Neural crest cell (in vitro differentiated cells): ENCODE data around the gene HAUS7. TPM values are rescaled to one million over a fixed set of nuclear protein-coding genes. Genes with fewer than 3 reads are reported as not detected.

Experiments
- DNase-seq: peaks from one replicate; pipeline ENCODE4 v3.0.0; 2021; ENCODE audit warnings: low read depth, mixed read lengths, low spot score
- H3K27ac Mint-ChIP-seq: one replicate; pipeline ENCODE4 v1.8.0; 2021; ENCODE audit warnings: mild to moderate bottlenecking, mixed read lengths; ENCODE audit not compliant: unreplicated experiment
- H3K27me3 Mint-ChIP-seq: 2 replicates; pipeline ENCODE4 v1.8.0; 2021; ENCODE audit warnings: low read depth, mild to moderate bottlenecking, mixed read lengths
- H3K36me3 Mint-ChIP-seq: 2 replicates; pipeline ENCODE4 v1.8.0; 2021; ENCODE audit warnings: low read depth, mild to moderate bottlenecking, mixed read lengths
- H3K4me1 Mint-ChIP-seq: 2 replicates; pipeline ENCODE4 v1.8.0; 2021; ENCODE audit warnings: mixed read lengths
- H3K4me3 Mint-ChIP-seq: one replicate; pipeline ENCODE4 v1.8.0; 2021; ENCODE audit warnings: mild to moderate bottlenecking, mixed read lengths
- H3K9me3 Mint-ChIP-seq: 2 replicates; pipeline ENCODE4 v1.8.0; 2021; ENCODE audit warnings: mixed read lengths
- CTCF ChIP-seq: fragments of 200-600 bp; sonication (generic); conservative IDR thresholded peaks from 2 replicates; pipeline ENCODE4 v1.5.0; 2021; ENCODE audit warnings: antibody characterized with exemption, mild to moderate bottlenecking
- total RNA-seq: library from RNA; stranded (reverse); gene quantifications from 2 replicates; pipeline ENCODE4 v1.2.1, GENCODE V29; 2021

The HAUS7 gene
- total RNA-seq, 1 donor from 2014 or later: 58.8 TPM

- Mint-ChIP-seq H3K36me3 (peaks cover 2% of the 10 kb centered on the region), H3K9me3 (no peaks in the 10 kb centered on the region), H3K27me3 (no peaks in the 10 kb centered on the region), H3K27ac (no peak overlapping the region), H3K4me3 (no peak overlapping the region), H3K4me1 (peaks cover 4% of the 10 kb centered on the region)
- no peak for DNase-seq
- TF ChIP-seq CTCF: no peak
Observed at GRCh38 chrX:153450949-153451277, 19.5 kb downstream of the HAUS7 start.

- Mint-ChIP-seq H3K4me3 (no peak overlapping the region), H3K9me3 (no peaks in the 10 kb centered on the region), H3K27me3 (no peaks in the 10 kb centered on the region), H3K36me3 (peaks cover 2% of the 10 kb centered on the region), H3K27ac (no peak overlapping the region), H3K4me1 (peaks cover 4% of the 10 kb centered on the region)
- no peak for TF ChIP-seq CTCF
- DNase-seq: no peak
Observed at GRCh38 chrX:153450114-153450948, 20.0 kb downstream of the HAUS7 start.

- H3K4me1 Mint-ChIP-seq: peaks cover 4% of the 10 kb centered on the region
- no peaks in the 10 kb centered on the region for H3K9me3 Mint-ChIP-seq
- no peak for DNase-seq
- H3K27ac Mint-ChIP-seq: no peak overlapping the region
- no peaks in the 10 kb centered on the region for H3K27me3 Mint-ChIP-seq
- H3K36me3 Mint-ChIP-seq: peaks cover 2% of the 10 kb centered on the region
- no peak overlapping the region for H3K4me3 Mint-ChIP-seq
- TF ChIP-seq CTCF: no peak
Observed at GRCh38 chrX:153449368-153450113, 20.8 kb downstream of the HAUS7 start.

- TF ChIP-seq CTCF: no peak
- no peaks in the 10 kb centered on the region for H3K9me3 Mint-ChIP-seq
- peaks cover 4% of the 10 kb centered on the region for H3K4me1 Mint-ChIP-seq
- H3K27me3 Mint-ChIP-seq: no peaks in the 10 kb centered on the region
- peaks cover 2% of the 10 kb centered on the region for H3K36me3 Mint-ChIP-seq
- no peak overlapping the region for H3K4me3 Mint-ChIP-seq
- no peak for DNase-seq
- H3K27ac Mint-ChIP-seq: no peak overlapping the region
Observed at GRCh38 chrX:153448556-153449367, 21.6 kb downstream of the HAUS7 start.

- Mint-ChIP-seq H3K36me3 (no peaks in the 10 kb centered on the region), H3K4me3 (no peak overlapping the region), H3K4me1 (peaks cover 4% of the 10 kb centered on the region), H3K27me3 (no peaks in the 10 kb centered on the region), H3K27ac (peak overlapping the region; percentile 83), H3K9me3 (no peaks in the 10 kb centered on the region)
- no peak for TF ChIP-seq CTCF
- DNase-seq: no peak
Observed at GRCh38 chrX:153447581-153447960, 22.8 kb downstream of the HAUS7 start.
